SK-N-SH (cell line): ENCODE data around the gene KDSR. TPM values are rescaled to one million over a fixed set of nuclear protein-coding genes. Genes with fewer than 3 reads are reported as not detected.

Experiments used
- CTCF ChIA-PET: fragments of 300-600, 350-600 bp; formaldehyde crosslinking; extraction: SDS; loops from one replicate; lab custom pipeline; 2021; lab: Yijun Ruan, JAX
- POLR2A ChIA-PET: fragments of 350-600 bp; sonication (Branson Sonifier 250); formaldehyde crosslinking; extraction: SDS; loops from one replicate; lab custom pipeline; 2020; ENCODE audit warnings: antibody characterized with exemption, inconsistent platforms; lab: Yijun Ruan, JAX
- DNase-seq: peaks from one replicate; pipeline ENCODE4 v3.0.0; 2012
- H2AFZ ChIP-seq: fragments of 200-600 bp; sonication (generic); 2 replicates; pipeline ENCODE4 v1.8.1; 2016; ENCODE audit warnings: antibody characterized with exemption, mild to moderate bottlenecking, low read depth
- H3F3A ChIP-seq: fragments of 200-600 bp; sonication (generic); replicated peaks from 2 replicates; pipeline ENCODE3; 2016; ENCODE audit warnings: antibody characterized with exemption, mild to moderate bottlenecking; ENCODE audit not compliant: insufficient read depth
- H3K27ac ChIP-seq, 2 experiments: fragments of 200-500 bp in 1 of 2; fragments of 200-600 bp in 1 of 2; sonication (Bioruptor generic) in 1 of 2; sonication (generic), shearing (Covaris generic) in 1 of 2; 2 replicates each; pipeline versions ENCODE4 v1.5.1 to v1.6.1; 2014 to 2016; ENCODE audit warnings: low read depth in 2 of 2, inconsistent platforms in 1 of 2, low read length in 1 of 2, mild to moderate bottlenecking in 1 of 2, mixed read lengths in 1 of 2
- H3K27me3 ChIP-seq: fragments of 200-600 bp; sonication (generic), shearing (Covaris generic); 2 replicates; pipeline ENCODE4 v1.6.1; 2016; ENCODE audit warnings: mixed run types; ENCODE audit not compliant: insufficient read depth
- H3K36me3 ChIP-seq, 2 experiments: fragments of 200-500 bp in 1 of 2; fragments of 200-600 bp in 1 of 2; sonication (Bioruptor generic) in 1 of 2; sonication (generic) in 1 of 2; replicated peaks in 1 of 2; 2 replicates each; pipeline versions ENCODE3 to v1.5.1; 2014 to 2016; ENCODE audit warnings: low read length in 1 of 2, mild to moderate bottlenecking in 1 of 2; ENCODE audit not compliant: insufficient read depth in 2 of 2, control insufficient read depth in 1 of 2
- H3K4me1 ChIP-seq, 2 experiments: fragments of 200-500 bp in 1 of 2; fragments of 200-600 bp in 1 of 2; sonication (Bioruptor generic) in 1 of 2; sonication (generic), shearing (Covaris generic) in 1 of 2; 2 replicates each; pipeline versions ENCODE4 v1.5.1 to v1.6.1; 2014 to 2016; ENCODE audit warnings: low read depth in 1 of 2, low read length in 1 of 2, mixed run types in 1 of 2; ENCODE audit not compliant: insufficient read depth in 2 of 2, control insufficient read depth in 1 of 2
- H3K4me2 ChIP-seq: fragments of 200-600 bp; sonication (generic), shearing (Covaris generic); 2 replicates; pipeline ENCODE4 v1.6.1; 2017; ENCODE audit warnings: mixed run types
- H3K4me3 ChIP-seq, 2 experiments: fragments of 200-500 bp in 1 of 2; fragments of 200-600 bp in 1 of 2; sonication (Bioruptor generic) in 1 of 2; sonication (generic), shearing (Covaris generic) in 1 of 2; 2 replicates each; pipeline versions ENCODE4 v1.5.1 to v1.8.1; 2014 to 2016; ENCODE audit warnings: low read depth in 2 of 2, inconsistent platforms in 1 of 2, low read length in 1 of 2, mild to moderate bottlenecking in 1 of 2, mixed read lengths in 1 of 2, moderate library complexity in 1 of 2
- H3K79me2 ChIP-seq: fragments of 200-600 bp; sonication (generic); 2 replicates; pipeline ENCODE4 v1.8.1; 2017; ENCODE audit warnings: mild to moderate bottlenecking; ENCODE audit not compliant: insufficient read depth
- H3K9ac ChIP-seq: fragments of 200-600 bp; sonication (generic); 2 replicates; pipeline ENCODE4 v1.6.1; 2017; ENCODE audit warnings: mixed run types
- H3K9me2 ChIP-seq: fragments of 200-600 bp; sonication (generic); 2 replicates; pipeline ENCODE4 v1.6.1; 2017; ENCODE audit warnings: mixed run types
- H3K9me3 ChIP-seq: fragments of 200-600 bp; sonication (generic); 2 replicates; pipeline ENCODE4 v1.6.1; 2017; ENCODE audit warnings: mixed run types, mild to moderate bottlenecking, moderate library complexity
- H4K20me1 ChIP-seq: fragments of 200-600 bp; sonication (generic); 2 replicates; pipeline ENCODE4 v1.6.1; 2017; ENCODE audit warnings: mild to moderate bottlenecking, mixed run types; ENCODE audit not compliant: insufficient read depth
- CTCF ChIP-seq: fragments of 200-600 bp; sonication (generic); IDR thresholded peaks from 2 replicates; pipeline ENCODE4 v1.6.1; 2017; ENCODE audit warnings: antibody characterized with exemption, mild to moderate bottlenecking, moderate library complexity
- ELF1 ChIP-seq: IDR thresholded peaks from 2 replicates; pipeline ENCODE4 v1.4.0; 2012
- EZH2phosphoT487 ChIP-seq: fragments of 200-600 bp; sonication (generic); IDR thresholded peaks from 2 replicates; pipeline ENCODE4 v1.6.1; 2017; ENCODE audit warnings: low read depth, mixed run types, mild to moderate bottlenecking, antibody characterized with exemption, moderate library complexity, borderline replicate concordance
- FOSL2 ChIP-seq: IDR thresholded peaks from 2 replicates; pipeline ENCODE4 v1.4.0; 2012; ENCODE audit warnings: low read depth, mild to moderate bottlenecking, moderate library complexity, borderline replicate concordance
- FOXM1 ChIP-seq: IDR thresholded peaks from 2 replicates; pipeline ENCODE4 v1.4.0; 2012; ENCODE audit warnings: low read depth, mild to moderate bottlenecking
- IRF3 ChIP-seq: fragments of 150-350 bp; IDR thresholded peaks from 2 replicates; pipeline ENCODE4 v1.6.1; 2016; ENCODE audit warnings: mild to moderate bottlenecking, low read depth, low read length
- NRF1 ChIP-seq: IDR thresholded peaks from 2 replicates; pipeline ENCODE4 v1.6.1; 2012; ENCODE audit warnings: low read depth, mild to moderate bottlenecking, low read length
- RXRA ChIP-seq: IDR thresholded peaks from 2 replicates; pipeline ENCODE4 v1.4.0; 2012; ENCODE audit warnings: low read depth, mild to moderate bottlenecking, borderline replicate concordance
- SIN3A ChIP-seq: IDR thresholded peaks from 2 replicates; pipeline ENCODE4 v1.6.1; 2012; ENCODE audit warnings: low read depth, mild to moderate bottlenecking, low read length, moderate library complexity, borderline replicate concordance
- TAF1 ChIP-seq: IDR thresholded peaks from 2 replicates; pipeline ENCODE4 v1.6.1; 2012; ENCODE audit warnings: low read depth, mild to moderate bottlenecking, low read length, moderate library complexity, borderline replicate concordance
- TCF12 ChIP-seq: IDR thresholded peaks from 2 replicates; pipeline ENCODE4 v1.4.0; 2012
- USF1 ChIP-seq: IDR thresholded peaks from 2 replicates; pipeline ENCODE4 v1.4.0; 2012; ENCODE audit warnings: low read depth, borderline replicate concordance
- WGBS: methylation state at CpG from one replicate; pipeline ENCODE4 v1.1.6; 2017; ENCODE audit warnings: low lambda C conversion rate; 5-methylcytosine and 5-hydroxymethylcytosine counted together
- polyA plus RNA-seq, 3 experiments: library from polyadenylated mRNA; depleted of rRNA; stranded (reverse); fragments of >200 nt; gene quantifications; 2 replicates each; pipeline ENCODE4 v1.2.3, GENCODE V29; 2012
- TF ChIP-seq, protein P1 (sequence below): fragments of 150-350 bp; IDR thresholded peaks from 2 replicates; pipeline ENCODE4 v1.6.1; 2017; ENCODE audit warnings: antibody characterized with exemption, low read length, low read depth, borderline replicate concordance
- TF ChIP-seq, protein P2 (sequence below): IDR thresholded peaks from 2 replicates; pipeline ENCODE4; 2012

KDSR gene
- polyA plus RNA-seq, 1 of the 3 experiments (the other 2 are of a cell fraction) = 22.3 TPM

- H3K79me2 ChIP-seq = no peaks in the 10 kb centered on the region
- ChIA-PET POLR2A (no interaction called here), CTCF (interaction anchor here (0.6 to 2.6 kb wide), 7 partner anchors 9 to 298 kb away, joined by 3 to 12 read pairs (median 3); no protein-coding TSS in a partner anchor)
- H3K9me3 ChIP-seq = no peaks in the 10 kb centered on the region
- peaks cover 7% of the 10 kb centered on the region for H3F3A ChIP-seq
- TF ChIP-seq TCF12 (no peak), RXRA (no peak), CTCF (no peak), USF1 (no peak), FOSL2 (no peak), SIN3A (no peak), FOXM1 (no peak), TAF1 (no peak), IRF3 (no peak), ELF1 (no peak), NRF1 (no peak), EZH2phosphoT487 (no peak)
- TF ChIP-seq, protein P1, sequence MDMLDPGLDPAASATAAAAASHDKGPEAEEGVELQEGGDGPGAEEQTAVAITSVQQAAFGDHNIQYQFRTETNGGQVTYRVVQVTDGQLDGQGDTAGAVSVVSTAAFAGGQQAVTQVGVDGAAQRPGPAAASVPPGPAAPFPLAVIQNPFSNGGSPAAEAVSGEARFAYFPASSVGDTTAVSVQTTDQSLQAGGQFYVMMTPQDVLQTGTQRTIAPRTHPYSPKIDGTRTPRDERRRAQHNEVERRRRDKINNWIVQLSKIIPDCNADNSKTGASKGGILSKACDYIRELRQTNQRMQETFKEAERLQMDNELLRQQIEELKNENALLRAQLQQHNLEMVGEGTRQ = no peak
- TF ChIP-seq, protein P2, sequence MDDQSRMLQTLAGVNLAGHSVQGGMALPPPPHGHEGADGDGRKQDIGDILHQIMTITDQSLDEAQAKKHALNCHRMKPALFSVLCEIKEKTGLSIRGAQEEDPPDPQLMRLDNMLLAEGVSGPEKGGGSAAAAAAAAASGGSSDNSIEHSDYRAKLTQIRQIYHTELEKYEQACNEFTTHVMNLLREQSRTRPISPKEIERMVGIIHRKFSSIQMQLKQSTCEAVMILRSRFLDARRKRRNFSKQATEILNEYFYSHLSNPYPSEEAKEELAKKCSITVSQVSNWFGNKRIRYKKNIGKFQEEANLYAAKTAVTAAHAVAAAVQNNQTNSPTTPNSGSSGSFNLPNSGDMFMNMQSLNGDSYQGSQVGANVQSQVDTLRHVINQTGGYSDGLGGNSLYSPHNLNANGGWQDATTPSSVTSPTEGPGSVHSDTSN = no peak
- peaks cover 4 to 17% of the 10 kb centered on the region in 2 experiments; a peak in 2 of 4 replicates for H3K4me1 ChIP-seq
- no peaks in the 10 kb centered on the region for H4K20me1 ChIP-seq
- H3K9me2 ChIP-seq = no peaks in the 10 kb centered on the region
- H3K27me3 ChIP-seq = no peaks in the 10 kb centered on the region; the same call in 1 of the 2 replicates
- no peak overlapping the region for H3K4me2 ChIP-seq
- no peak overlapping the region; a peak in 1 of 4 replicates for H3K4me3 ChIP-seq
- no peak for DNase-seq
- 86% methylated on average over 4 of the region's 4 CpGs for WGBS
- H3K27ac ChIP-seq = no peak overlapping the region; a peak in 1 of 4 replicates
- no peak overlapping the region for H3K9ac ChIP-seq
- H3K36me3 ChIP-seq = no peaks in the 10 kb centered on the region
- H2AFZ ChIP-seq = no peak overlapping the region
Measured at GRCh38 chr18:63314062-63314790, 52.8 kb downstream of the KDSR start.
